ENCODE data around the gene AKR1D1.

GRCh38 chr7:138076196-138076595 lies at the start of gene AKR1D1:
- TF ChIP-seq CTCF (tag by site-specific recombination; IDR thresholded peaks at IDR 0.05) (no peak), TCF7L2 (IDR thresholded peaks at IDR 0.05; ENCODE audit: borderline replicate concordance, low read depth, low read length) (no peak), ZNF561 (tag by site-specific recombination; IDR thresholded peaks at IDR 0.05; ENCODE audit: borderline replicate concordance) (no peak), PATZ1 (tag by site-specific recombination; IDR thresholded peaks at IDR 0.05) (no peak), YY1 (tag by site-specific recombination; IDR thresholded peaks at IDR 0.05) (no peak), ZNF274 (IDR thresholded peaks at IDR 0.05; ENCODE audit: low read length) (no peak), ZNF274 (tag by site-specific recombination; IDR thresholded peaks at IDR 0.05; ENCODE audit: borderline replicate concordance) (no peak), KLF9 (tag by site-specific recombination; IDR thresholded peaks at IDR 0.05; ENCODE audit: low read depth) (no peak), OSR2 (tag by site-specific recombination; IDR thresholded peaks at IDR 0.05) (no peak), ZNF747 (tag by site-specific recombination; IDR thresholded peaks at IDR 0.05) (no peak), ZNF121 (tag by site-specific recombination; IDR thresholded peaks at IDR 0.05) (no peak)

Measured in HEK293 (cell line).